Muscle layer of duodenum (tissue), 2 donors: Measurements from ENCODE around the gene CGB2.
"Not testable (repeated sequence)": the region's sequence is repeated elsewhere in the genome, so short reads cannot be mapped to it uniquely, and the experiment has no call there.

Source experiments
- H3K27ac ChIP-seq: one replicate; pipeline ENCODE4 v1.7.0; 2013; ENCODE audit warnings: mild to moderate bottlenecking, low read length
- H3K27me3 ChIP-seq: one replicate; pipeline ENCODE4 v1.7.0; 2013; ENCODE audit warnings: low read depth, mild to moderate bottlenecking, control low read depth, low read length
- H3K36me3 ChIP-seq, 2 donors: one replicate each; pipeline ENCODE4 v1.7.0; 2013; ENCODE audit warnings: low read length in 2 of 2, control low read depth in 1 of 2, mild to moderate bottlenecking in 1 of 2; ENCODE audit not compliant: insufficient read depth in 2 of 2, control insufficient read depth in 1 of 2
- H3K4me1 ChIP-seq, 2 donors: one replicate each; pipeline ENCODE4 v1.7.0; 2013; ENCODE audit warnings: low read length in 2 of 2, mild to moderate bottlenecking in 2 of 2, control low read depth in 1 of 2, moderate library complexity in 1 of 2; ENCODE audit not compliant: insufficient read depth in 2 of 2, control insufficient read depth in 1 of 2
- H3K4me3 ChIP-seq, 2 donors: one replicate each; pipeline ENCODE4 v1.7.0; 2013; ENCODE audit warnings: low read length in 2 of 2, low read depth in 1 of 2, mild to moderate bottlenecking in 1 of 2
- H3K9me3 ChIP-seq, 2 donors: one replicate each; pipeline ENCODE4 v1.7.0; 2013; ENCODE audit warnings: low read length in 2 of 2, control low read depth in 1 of 2, mild to moderate bottlenecking in 1 of 2; ENCODE audit not compliant: control insufficient read depth in 1 of 2
- donor health status: healthy.

CGB2 gene

DNA sequence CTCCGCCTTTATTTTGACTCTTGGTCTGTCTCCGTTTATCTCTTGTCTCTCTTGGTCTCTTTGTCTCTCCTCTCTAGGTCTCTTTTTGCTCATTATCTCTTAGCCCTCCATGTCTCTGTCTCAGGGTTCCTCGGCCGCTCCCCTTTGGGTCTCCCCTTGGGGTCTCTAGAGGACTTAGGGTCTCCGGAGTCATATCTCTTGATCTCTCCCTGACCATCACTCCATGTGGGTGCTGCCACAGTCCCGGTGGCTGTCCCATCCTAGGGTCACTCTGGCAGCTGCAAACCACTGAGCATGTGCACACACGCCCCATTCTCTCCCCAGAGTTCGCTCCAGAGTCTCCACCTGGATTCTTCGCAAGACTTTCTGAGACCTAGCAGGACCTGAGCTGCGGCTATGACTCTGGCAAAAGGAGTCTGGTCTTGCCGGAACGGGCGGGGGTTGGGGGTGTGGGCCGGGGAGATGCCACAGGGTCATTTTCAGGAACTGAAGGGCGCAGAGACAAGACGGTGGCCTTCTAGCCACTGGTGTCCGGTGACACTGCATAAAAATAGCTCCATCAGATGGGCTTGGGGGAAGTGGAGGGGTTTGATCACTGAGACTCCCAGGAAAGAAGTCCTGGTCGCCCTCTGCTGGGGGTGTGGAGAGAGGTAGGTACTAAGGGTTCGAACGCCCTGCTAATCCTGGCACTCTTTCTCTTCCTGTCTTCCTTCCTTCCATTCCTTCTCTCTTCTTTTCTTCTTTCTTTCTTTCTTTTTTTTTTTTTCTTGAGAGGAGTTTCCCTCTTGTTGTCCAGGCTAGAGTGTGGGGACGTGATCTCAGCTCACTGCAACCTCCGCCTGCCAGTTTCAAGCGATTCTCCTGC lies 42.1 kb downstream of the CGB2 start:
- H3K9me3 ChIP-seq: no peaks in the 10 kb centered on the region

DNA sequence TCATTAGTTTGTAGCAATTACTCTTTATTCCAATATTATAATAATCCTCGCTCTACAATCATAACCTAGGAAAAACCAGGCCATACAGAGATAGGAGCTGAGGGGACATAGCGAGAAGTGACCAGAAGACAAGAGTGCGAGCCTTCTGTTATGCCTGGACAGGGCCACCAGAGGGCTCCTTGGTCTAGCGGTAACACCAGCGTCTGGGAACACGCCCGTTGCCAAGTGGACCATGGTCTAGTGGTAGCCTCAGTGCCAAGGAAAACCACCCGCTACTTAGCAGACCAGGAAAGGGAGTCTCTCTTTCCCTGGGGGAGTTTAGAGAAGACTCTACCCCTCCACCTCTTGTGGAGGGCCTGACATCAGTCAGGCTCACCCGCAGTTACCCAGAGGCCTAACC lies 43.2 kb downstream of the CGB2 start:
- H3K9me3 ChIP-seq, H3K4me1 ChIP-seq, H3K36me3 ChIP-seq, H3K4me3 ChIP-seq, H3K27ac ChIP-seq: not testable (repeated sequence)
- H3K27me3 ChIP-seq: peaks cover 12% of the 10 kb centered on the region

More for the DNA sequence above, 42.1 kb downstream of the CGB2 start:
- Histone ChIP-seq H3K27me3 (peaks cover 17% of the 10 kb centered on the region), H3K36me3 (no peaks in the 10 kb centered on the region), H3K4me1 (no peaks in the 10 kb centered on the region), H3K27ac (no peak overlapping the region), H3K4me3 (no peak overlapping the region)

DNA sequence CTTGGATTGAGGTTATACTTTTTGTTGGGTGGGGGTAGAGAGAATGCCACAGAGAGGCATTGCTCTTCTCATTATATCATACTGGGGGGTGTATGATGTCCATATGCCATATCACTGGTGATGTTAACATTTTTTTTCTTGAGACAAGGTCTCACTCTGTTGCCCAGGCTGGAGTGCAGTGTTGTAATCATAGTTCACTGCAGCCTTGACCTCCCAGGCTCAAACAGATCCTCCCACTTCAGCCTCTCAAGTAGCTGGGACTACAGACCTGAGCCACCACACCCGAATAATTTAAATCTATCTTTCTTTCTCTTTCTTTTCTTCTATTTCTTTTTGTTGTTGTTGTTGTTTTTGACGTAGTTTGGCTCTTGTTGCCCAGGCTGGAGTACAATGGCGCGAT lies 48.7 kb downstream of the CGB2 start:
- Histone ChIP-seq H3K27ac (no peak overlapping the region), H3K36me3 (no peaks in the 10 kb centered on the region), H3K4me3 (no peak overlapping the region), H3K27me3 (no peaks in the 10 kb centered on the region), H3K4me1 (no peaks in the 10 kb centered on the region), H3K9me3 (no peaks in the 10 kb centered on the region)

DNA sequence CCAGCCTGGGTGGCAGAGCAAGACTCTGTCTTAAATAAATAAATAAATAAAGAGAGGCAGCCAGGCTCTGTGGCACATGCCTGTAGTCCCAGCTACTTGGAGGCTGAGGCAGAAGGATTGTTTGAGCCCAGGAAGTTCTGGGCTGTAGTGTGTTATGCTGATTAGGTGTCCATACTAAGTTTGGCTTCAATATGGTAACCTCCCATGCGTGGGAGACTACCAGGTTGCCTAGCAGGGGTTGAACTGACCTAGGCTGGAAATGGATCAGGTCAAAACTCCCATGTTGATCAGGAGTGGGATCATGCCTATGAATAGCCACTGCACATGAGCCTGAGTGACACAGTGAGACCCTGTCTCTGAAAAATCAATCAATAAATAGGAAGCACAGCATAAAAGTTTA lies 49.6 kb downstream of the CGB2 start:
- Histone ChIP-seq H3K27ac (no peak overlapping the region), H3K4me3 (no peak overlapping the region), H3K4me1 (peaks cover 2 to 4% of the 10 kb centered on the region in 2 donors), H3K9me3 (no peaks in the 10 kb centered on the region), H3K36me3 (no peaks in the 10 kb centered on the region), H3K27me3 (no peaks in the 10 kb centered on the region)
